Measurements from ENCODE around the gene PDS5B. TPM values are rescaled to one million over a fixed set of nuclear protein-coding genes. Genes with fewer than 3 reads are reported as not detected.

PDS5B gene
- total RNA-seq, 1 donor, result 44.9 TPM

- no peak overlapping the region for H3K4me3 ChIP-seq (ENCODE audit: low read depth, low read length)
- TF ChIP-seq CTCF (IDR thresholded peaks at IDR 0.05; ENCODE audit: insufficient read depth, low read depth, low read length), result no peak
- DNase-seq (ENCODE audit: low read depth), result no peak
Observed at GRCh38 chr13:32645854-32646253, 59.6 kb downstream of the PDS5B start.

GRCh38 chr13:32647926-32648325 is 61.7 kb downstream of the PDS5B start:
- no peak for DNase-seq (ENCODE audit: low read depth)
- no peak for TF ChIP-seq CTCF (IDR thresholded peaks at IDR 0.05; ENCODE audit: insufficient read depth, low read depth, low read length)
- no peak overlapping the region for H3K4me3 ChIP-seq (ENCODE audit: low read depth, low read length)

DNA sequence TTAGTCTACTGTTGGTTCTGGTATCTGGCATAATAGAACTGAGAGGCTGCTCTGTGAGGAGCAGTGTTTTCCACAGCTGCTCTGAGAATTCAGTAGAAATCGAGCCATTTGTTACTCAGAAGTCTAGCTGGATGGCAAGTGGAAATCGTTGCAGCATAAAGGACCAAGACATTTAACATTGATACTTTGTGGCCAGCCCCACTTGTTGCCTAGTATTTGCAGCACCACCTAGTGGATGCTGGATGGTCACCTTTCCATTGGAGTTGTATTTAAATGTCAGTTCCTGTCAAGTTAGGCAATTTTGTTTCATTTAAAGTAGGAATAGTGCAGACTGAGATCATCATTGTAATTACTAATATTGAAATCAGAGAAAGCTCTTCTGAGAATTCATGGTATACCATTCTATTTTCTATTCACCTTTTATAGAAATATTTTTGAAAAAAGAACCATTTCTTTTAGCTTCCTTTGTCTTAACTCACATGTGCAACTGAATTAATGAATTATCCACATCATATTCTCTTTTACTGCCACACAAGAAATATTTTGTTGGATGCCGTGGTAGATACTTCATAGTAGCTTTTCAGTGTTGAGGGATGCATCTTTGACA is 64.6 kb downstream of the PDS5B start:
- DNase-seq (ENCODE audit: low read depth), result peak; percentile 75
- TF ChIP-seq CTCF (IDR thresholded peaks at IDR 0.05; ENCODE audit: insufficient read depth, low read depth, low read length), result peak; percentile 79
- no peak overlapping the region for H3K4me3 ChIP-seq (ENCODE audit: low read depth, low read length)

GRCh38 chr13:32657309-32657708 is 71.1 kb downstream of the PDS5B start:
- H3K4me3 ChIP-seq (ENCODE audit: low read depth, low read length), result no peak overlapping the region
- DNase-seq (ENCODE audit: low read depth), result no peak

DNA sequence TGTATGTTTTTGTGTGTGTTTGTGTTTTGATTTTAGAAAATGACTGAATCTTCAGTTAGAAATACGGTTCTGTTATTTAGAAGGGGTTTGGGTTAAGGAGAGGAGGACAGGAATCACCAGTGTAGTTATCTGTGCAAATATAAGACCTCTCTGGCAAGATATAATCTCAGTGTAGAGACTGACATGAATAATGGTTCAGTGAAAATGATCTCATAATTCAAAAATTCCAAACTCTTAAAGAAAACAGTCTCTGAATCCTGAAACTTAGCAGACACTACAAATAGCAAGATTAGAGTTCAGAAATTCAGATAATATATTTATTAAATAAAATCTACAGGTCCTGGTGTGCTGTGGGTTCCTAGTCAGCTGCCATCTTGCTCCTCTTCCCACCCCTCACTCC is 73.5 kb downstream of the PDS5B start:
- H3K4me3 ChIP-seq (ENCODE audit: low read depth, low read length), result no peak overlapping the region
- TF ChIP-seq CTCF (IDR thresholded peaks at IDR 0.05; ENCODE audit: insufficient read depth, low read depth, low read length), result no peak
- no peak for DNase-seq (ENCODE audit: low read depth)

More at GRCh38 chr13:32657309-32657708, 71.1 kb downstream of the PDS5B start:
- TF ChIP-seq CTCF (IDR thresholded peaks at IDR 0.05; ENCODE audit: insufficient read depth, low read depth, low read length), result no peak

- no peak for TF ChIP-seq CTCF (IDR thresholded peaks at IDR 0.05; ENCODE audit: insufficient read depth, low read depth, low read length)
- H3K4me3 ChIP-seq (ENCODE audit: low read depth, low read length), result no peak overlapping the region
- no peak for DNase-seq (ENCODE audit: low read depth)
Observed at GRCh38 chr13:32660227-32660626, 74.0 kb downstream of the PDS5B start.

DNA sequence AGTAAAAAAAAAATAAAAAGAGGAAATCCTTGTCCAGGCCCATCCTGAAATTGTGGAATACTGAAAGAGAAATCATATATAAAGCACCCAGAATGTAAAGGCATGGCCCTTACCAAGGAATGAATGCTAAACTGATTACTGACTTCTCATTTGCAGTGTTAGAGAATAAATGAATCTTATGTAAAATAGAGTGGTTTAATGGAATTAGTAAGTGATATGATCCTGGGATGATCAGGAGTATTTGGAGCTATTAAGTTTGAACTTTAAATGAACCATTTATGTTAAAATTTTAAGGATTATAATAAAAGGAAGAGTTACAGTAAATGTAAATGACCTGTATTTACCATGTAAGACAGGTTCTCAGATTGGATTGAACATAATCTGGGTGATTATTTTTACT is 75.4 kb downstream of the PDS5B start:
- DNase-seq (ENCODE audit: low read depth), result no peak
- TF ChIP-seq CTCF (IDR thresholded peaks at IDR 0.05; ENCODE audit: insufficient read depth, low read depth, low read length), result no peak
- H3K4me3 ChIP-seq (ENCODE audit: low read depth, low read length), result no peak overlapping the region
